WTC11 (cell line): ENCODE results near the gene SLC35B3.

ENCODE experiments used
- ELF4 ChIP-seq: sonication (generic); formaldehyde crosslinking; IDR thresholded peaks from 2 replicates; pipeline ENCODE4 v1.8.1; 2022; ENCODE audit warnings: low read depth, mild to moderate bottlenecking, moderate library complexity, missing genetic modification reagents
- NFATC4 ChIP-seq: fragments of 250-450 bp; sonication (Bioruptor Pico); IDR thresholded peaks from 2 replicates; pipeline ENCODE4 v1.9.0; 2021; ENCODE audit warnings: mild to moderate bottlenecking
- NFE2L1 ChIP-seq: sonication (generic); formaldehyde crosslinking; IDR thresholded peaks from 2 replicates; pipeline ENCODE4 v1.8.1; 2023; ENCODE audit warnings: missing genetic modification reagents
- SMAD4 ChIP-seq: sonication (generic); formaldehyde crosslinking; IDR thresholded peaks from 2 replicates; pipeline ENCODE4 v1.8.0; 2022; ENCODE audit warnings: mild to moderate bottlenecking, missing genetic modification reagents
- SP1 ChIP-seq: sonication (generic); formaldehyde crosslinking; conservative IDR thresholded peaks from 2 replicates; pipeline ENCODE4 v1.8.1; 2022; ENCODE audit warnings: missing genetic modification reagents
- ZNF138 ChIP-seq: sonication (generic); formaldehyde crosslinking; conservative IDR thresholded peaks from 2 replicates; pipeline ENCODE4 v1.8.1; 2022; ENCODE audit warnings: mild to moderate bottlenecking, moderate library complexity, missing genetic modification reagents
- TF ChIP-seq, protein P1 (sequence below): fragments of 200-600 bp; IDR thresholded peaks from 2 replicates; pipeline ENCODE4 v1.8.0; 2022; ENCODE audit warnings: antibody characterized with exemption
- TF ChIP-seq, protein P2 (sequence below): sonication (generic); formaldehyde crosslinking; IDR thresholded peaks from 2 replicates; pipeline ENCODE4 v1.8.0; 2022; ENCODE audit warnings: mild to moderate bottlenecking, missing genetic modification reagents
- TF ChIP-seq, protein P3 (sequence below): sonication (generic); formaldehyde crosslinking; IDR thresholded peaks from 2 replicates; pipeline ENCODE4 v1.8.1; 2022; ENCODE audit warnings: low read depth, missing genetic modification reagents, borderline replicate concordance
- TF ChIP-seq, protein P4 (sequence below): sonication (generic); formaldehyde crosslinking; IDR thresholded peaks from 2 replicates; pipeline ENCODE4 v1.8.1; 2022; ENCODE audit warnings: low read depth, mild to moderate bottlenecking, moderate library complexity, missing genetic modification reagents, borderline replicate concordance

DNA sequence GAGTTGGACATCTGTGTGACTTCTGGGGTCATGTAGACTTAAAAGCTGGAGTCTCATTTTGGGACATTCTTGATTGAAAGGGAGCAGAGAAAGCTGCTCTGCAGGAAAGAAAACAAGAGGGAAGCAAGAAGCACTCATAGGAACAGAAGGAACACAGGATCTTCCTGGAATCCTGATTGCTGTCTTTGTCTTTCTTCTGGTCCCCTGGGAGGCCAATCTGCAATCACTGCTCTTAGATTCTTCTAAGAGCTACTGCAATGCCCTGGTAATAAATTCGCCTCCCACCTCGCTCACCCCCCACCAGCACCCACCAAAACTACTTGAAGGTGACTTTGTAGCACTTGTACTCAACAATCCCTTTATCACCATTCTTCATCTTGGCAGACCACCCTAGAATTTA lies 51.8 kb downstream of the SLC35B3 start:
- TF ChIP-seq, protein P1, sequence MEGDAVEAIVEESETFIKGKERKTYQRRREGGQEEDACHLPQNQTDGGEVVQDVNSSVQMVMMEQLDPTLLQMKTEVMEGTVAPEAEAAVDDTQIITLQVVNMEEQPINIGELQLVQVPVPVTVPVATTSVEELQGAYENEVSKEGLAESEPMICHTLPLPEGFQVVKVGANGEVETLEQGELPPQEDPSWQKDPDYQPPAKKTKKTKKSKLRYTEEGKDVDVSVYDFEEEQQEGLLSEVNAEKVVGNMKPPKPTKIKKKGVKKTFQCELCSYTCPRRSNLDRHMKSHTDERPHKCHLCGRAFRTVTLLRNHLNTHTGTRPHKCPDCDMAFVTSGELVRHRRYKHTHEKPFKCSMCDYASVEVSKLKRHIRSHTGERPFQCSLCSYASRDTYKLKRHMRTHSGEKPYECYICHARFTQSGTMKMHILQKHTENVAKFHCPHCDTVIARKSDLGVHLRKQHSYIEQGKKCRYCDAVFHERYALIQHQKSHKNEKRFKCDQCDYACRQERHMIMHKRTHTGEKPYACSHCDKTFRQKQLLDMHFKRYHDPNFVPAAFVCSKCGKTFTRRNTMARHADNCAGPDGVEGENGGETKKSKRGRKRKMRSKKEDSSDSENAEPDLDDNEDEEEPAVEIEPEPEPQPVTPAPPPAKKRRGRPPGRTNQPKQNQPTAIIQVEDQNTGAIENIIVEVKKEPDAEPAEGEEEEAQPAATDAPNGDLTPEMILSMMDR, result no peak
- no peak for TF ChIP-seq NFE2L1
- TF ChIP-seq SMAD4, result no peak
- TF ChIP-seq ZNF138 (CRISPR knock-in tag), result no peak
- TF ChIP-seq, protein P2, sequence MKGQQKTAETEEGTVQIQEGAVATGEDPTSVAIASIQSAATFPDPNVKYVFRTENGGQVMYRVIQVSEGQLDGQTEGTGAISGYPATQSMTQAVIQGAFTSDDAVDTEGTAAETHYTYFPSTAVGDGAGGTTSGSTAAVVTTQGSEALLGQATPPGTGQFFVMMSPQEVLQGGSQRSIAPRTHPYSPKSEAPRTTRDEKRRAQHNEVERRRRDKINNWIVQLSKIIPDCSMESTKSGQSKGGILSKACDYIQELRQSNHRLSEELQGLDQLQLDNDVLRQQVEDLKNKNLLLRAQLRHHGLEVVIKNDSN, result no peak
- TF ChIP-seq, protein P3, sequence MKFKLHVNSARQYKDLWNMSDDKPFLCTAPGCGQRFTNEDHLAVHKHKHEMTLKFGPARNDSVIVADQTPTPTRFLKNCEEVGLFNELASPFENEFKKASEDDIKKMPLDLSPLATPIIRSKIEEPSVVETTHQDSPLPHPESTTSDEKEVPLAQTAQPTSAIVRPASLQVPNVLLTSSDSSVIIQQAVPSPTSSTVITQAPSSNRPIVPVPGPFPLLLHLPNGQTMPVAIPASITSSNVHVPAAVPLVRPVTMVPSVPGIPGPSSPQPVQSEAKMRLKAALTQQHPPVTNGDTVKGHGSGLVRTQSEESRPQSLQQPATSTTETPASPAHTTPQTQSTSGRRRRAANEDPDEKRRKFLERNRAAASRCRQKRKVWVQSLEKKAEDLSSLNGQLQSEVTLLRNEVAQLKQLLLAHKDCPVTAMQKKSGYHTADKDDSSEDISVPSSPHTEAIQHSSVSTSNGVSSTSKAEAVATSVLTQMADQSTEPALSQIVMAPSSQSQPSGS (CRISPR knock-in tag), result no peak
- TF ChIP-seq ELF4 (CRISPR knock-in tag), result no peak
- no peak for TF ChIP-seq SP1 (CRISPR knock-in tag)
- no peak for TF ChIP-seq NFATC4
- TF ChIP-seq, protein P4, sequence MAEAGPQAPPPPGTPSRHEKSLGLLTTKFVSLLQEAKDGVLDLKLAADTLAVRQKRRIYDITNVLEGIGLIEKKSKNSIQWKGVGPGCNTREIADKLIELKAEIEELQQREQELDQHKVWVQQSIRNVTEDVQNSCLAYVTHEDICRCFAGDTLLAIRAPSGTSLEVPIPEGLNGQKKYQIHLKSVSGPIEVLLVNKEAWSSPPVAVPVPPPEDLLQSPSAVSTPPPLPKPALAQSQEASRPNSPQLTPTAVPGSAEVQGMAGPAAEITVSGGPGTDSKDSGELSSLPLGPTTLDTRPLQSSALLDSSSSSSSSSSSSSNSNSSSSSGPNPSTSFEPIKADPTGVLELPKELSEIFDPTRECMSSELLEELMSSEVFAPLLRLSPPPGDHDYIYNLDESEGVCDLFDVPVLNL, result no peak
